Tibial nerve (tissue), 3 donors: ENCODE measurements around the gene SFI1.

Experiments
- CTCF ChIP-seq, 5 experiments: fragments of 200-600 bp in 3 of 5; fragments of 450-650 bp in 2 of 5; sonication (generic) in 3 of 5; IDR thresholded peaks; one replicate each; pipeline ENCODE4 v1.5.1; 2016 to 2019; ENCODE audit warnings: antibody characterized with exemption in 5 of 5, mild to moderate bottlenecking in 3 of 5, moderate library complexity in 2 of 5
- POLR2A ChIP-seq, 2 donors: fragments of 450-650 bp; IDR thresholded peaks; one replicate each; pipeline ENCODE4 v1.6.1; 2017; ENCODE audit warnings: antibody characterized with exemption in 2 of 2, mild to moderate bottlenecking in 2 of 2, moderate library complexity in 2 of 2

- TF ChIP-seq CTCF (IDR thresholded peaks at IDR 0.05) (no peak), POLR2A (IDR thresholded peaks at IDR 0.05) (no peak)
Measured at GRCh38 chr22:31603574-31603973, 107.2 kb downstream of the SFI1 start.
